GM03348 (cell line): ENCODE measurements around the gene ZFP28.

Source experiments
- DNase-seq: peaks from one replicate; pipeline ENCODE4 v3.0.0; 2012; ENCODE audit warnings: low spot score

The ZFP28 gene

DNA sequence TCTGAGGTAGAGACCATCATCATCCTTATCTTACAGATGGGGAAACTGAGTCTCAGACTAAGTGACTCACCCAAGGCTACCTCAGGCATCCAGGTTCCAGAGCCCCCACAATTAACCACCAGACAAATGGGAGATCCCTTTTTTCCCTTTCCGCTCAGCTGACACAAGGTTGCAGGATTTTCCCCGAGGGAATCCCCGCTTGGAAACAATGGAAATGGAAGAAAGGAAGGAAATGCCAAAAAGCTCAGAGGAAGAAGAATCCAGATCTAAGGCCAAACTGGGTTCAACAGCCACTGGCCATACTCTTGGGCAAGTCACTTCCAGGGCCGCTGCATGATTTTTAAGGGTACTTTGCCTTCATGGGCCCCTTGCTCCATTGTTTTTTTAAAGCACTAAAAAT lies 57.9 kb downstream of the ZFP28 start:
- no peak for DNase-seq

DNA sequence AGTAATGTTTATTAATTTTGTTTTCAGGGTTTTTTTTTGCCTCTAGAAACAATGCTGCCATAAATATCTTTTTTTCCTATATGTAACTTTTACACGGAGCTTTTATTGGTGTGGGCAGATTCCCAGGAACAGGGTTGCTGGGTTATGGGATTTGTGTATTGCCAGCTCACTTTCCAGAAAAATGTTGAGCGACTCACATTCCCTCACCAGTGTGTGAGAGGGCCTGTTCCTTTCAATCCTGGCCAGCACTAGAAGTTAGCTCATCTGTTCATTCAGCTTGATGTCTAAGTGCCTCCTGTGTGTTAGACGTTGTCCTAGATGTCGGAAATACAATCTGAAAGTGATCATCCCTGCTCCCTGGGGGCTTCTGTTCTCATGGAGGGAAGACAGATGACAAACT lies 58.9 kb downstream of the ZFP28 start:
- DNase-seq, result no peak

DNA sequence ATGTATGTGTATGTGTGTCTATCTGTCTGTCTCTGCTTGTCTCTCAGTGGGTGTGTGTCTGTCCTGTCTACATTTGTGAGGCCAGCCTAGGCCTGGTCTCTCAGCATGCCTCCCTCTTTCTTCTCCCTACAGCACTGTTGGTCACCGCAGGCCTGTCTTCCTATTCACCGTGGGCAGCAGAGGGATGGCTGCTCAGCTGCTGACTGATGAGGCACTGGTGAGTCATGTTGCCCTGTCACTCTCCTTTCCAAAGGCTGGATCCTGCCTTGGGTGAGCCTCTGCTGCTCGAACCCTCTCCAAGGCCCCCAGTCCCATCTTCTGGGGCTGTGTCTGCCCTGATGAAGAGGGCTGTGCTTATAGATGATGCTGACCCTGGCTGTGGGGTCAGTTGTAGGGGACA lies 62.6 kb downstream of the ZFP28 start:
- no peak for DNase-seq

DNA sequence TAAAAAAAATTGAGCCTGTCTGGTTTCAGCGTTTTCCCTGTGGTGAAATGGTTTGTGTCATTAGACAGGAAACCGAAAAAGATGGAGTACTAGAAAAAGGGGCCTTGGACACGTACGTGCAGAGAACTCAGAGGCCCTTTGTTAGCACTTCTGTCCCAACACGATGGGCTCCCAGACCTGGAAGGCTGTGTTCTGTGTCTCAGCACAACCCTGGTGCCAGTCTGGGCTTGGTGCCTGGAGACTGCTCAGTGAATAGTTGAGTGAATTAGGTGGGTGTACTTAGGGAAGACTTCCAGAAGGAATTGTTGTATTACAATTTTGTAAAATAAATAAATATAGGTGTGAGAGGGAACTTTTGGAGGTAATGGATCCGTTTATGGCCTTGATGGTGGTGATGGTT lies 65.1 kb downstream of the ZFP28 start:
- no peak for DNase-seq
